H9 (cell line): ENCODE data around the gene CERS2. TPM values are rescaled to one million over a fixed set of nuclear protein-coding genes. Genes with fewer than 3 reads are reported as not detected.

Experiments used
- DNase-seq: peaks from one replicate; pipeline ENCODE4 v3.0.0-alpha.2; 2017
- H2AFZ ChIP-seq: one replicate; pipeline ENCODE4 v1.6.1; 2013; ENCODE audit warnings: mild to moderate bottlenecking, low read length, control low read depth, moderate library complexity
- H2AK5ac ChIP-seq: 2 replicates; pipeline ENCODE4 v1.6.1; 2013; ENCODE audit warnings: low read length, control low read depth, mixed read lengths; ENCODE audit not compliant: insufficient read length
- H2BK120ac ChIP-seq: one replicate; pipeline ENCODE4 v1.6.1; 2013; ENCODE audit warnings: low read depth, mild to moderate bottlenecking, low read length, control low read depth, inconsistent platforms; ENCODE audit not compliant: poor library complexity, severe bottlenecking
- H2BK12ac ChIP-seq: 2 replicates; pipeline ENCODE4 v1.6.1; 2013; ENCODE audit warnings: low read length, control low read depth, mixed read lengths, low read depth; ENCODE audit not compliant: insufficient read length
- H2BK15ac ChIP-seq: 2 replicates; pipeline ENCODE4 v1.6.1; 2013; ENCODE audit warnings: low read depth, low read length, control low read depth
- H2BK20ac ChIP-seq: one replicate; pipeline ENCODE4 v1.6.1; 2013; ENCODE audit warnings: low read depth, mild to moderate bottlenecking, low read length, control low read depth, inconsistent platforms; ENCODE audit not compliant: poor library complexity, severe bottlenecking
- H2BK5ac ChIP-seq: 2 replicates; pipeline ENCODE4 v1.6.1; 2013; ENCODE audit warnings: low read length, control low read depth, mixed read lengths; ENCODE audit not compliant: insufficient read length
- H3K14ac ChIP-seq: 2 replicates; pipeline ENCODE4 v1.6.1; 2013; ENCODE audit warnings: low read length, control low read depth; ENCODE audit not compliant: insufficient read depth
- H3K18ac ChIP-seq: 2 replicates; pipeline ENCODE4 v1.6.1; 2013; ENCODE audit warnings: low read depth, mild to moderate bottlenecking, mixed read lengths, low read length, control low read depth; ENCODE audit not compliant: insufficient read length
- H3K23ac ChIP-seq: 2 replicates; pipeline ENCODE4 v1.6.1; 2013; ENCODE audit warnings: low read length, control low read depth, mixed read lengths, low read depth; ENCODE audit not compliant: insufficient read length
- H3K23me2 ChIP-seq: 2 replicates; pipeline ENCODE4 v1.6.1; 2013; ENCODE audit warnings: low read depth, mild to moderate bottlenecking, mixed read lengths, low read length, control low read depth; ENCODE audit not compliant: insufficient read length, poor library complexity, severe bottlenecking
- H3K27ac ChIP-seq: 2 replicates; pipeline ENCODE4 v1.5.1; 2013; ENCODE audit warnings: low read length, control low read depth, mixed read lengths, low read depth; ENCODE audit not compliant: insufficient read length
- H3K27me3 ChIP-seq: 2 replicates; pipeline ENCODE4 v1.6.1; 2013; ENCODE audit warnings: low read length, control low read depth, inconsistent platforms; ENCODE audit not compliant: insufficient read depth
- H3K4ac ChIP-seq: 2 replicates; pipeline ENCODE4 v1.6.1; 2013; ENCODE audit warnings: low read depth, mild to moderate bottlenecking, control low read depth, inconsistent platforms, low read length, moderate library complexity
- H3K4me1 ChIP-seq: 2 replicates; pipeline ENCODE4 v1.6.1; 2013; ENCODE audit warnings: low read length, control low read depth, inconsistent platforms; ENCODE audit not compliant: insufficient read depth
- H3K4me2 ChIP-seq: 2 replicates; pipeline ENCODE4 v1.6.1; 2013; ENCODE audit warnings: low read length, control low read depth, mixed read lengths; ENCODE audit not compliant: insufficient read length, insufficient read depth
- H3K56ac ChIP-seq: 2 replicates; pipeline ENCODE4 v1.6.1; 2013; ENCODE audit warnings: low read depth, mild to moderate bottlenecking, mixed read lengths, low read length, control low read depth; ENCODE audit not compliant: insufficient read length
- H3K79me1 ChIP-seq: 2 replicates; pipeline ENCODE4 v1.6.1; 2013; ENCODE audit warnings: low read depth, mild to moderate bottlenecking, moderate library complexity, low read length, control low read depth, inconsistent platforms; ENCODE audit not compliant: insufficient read depth, poor library complexity, severe bottlenecking
- H3K79me2 ChIP-seq: 2 replicates; pipeline ENCODE4 v1.6.1; 2013; ENCODE audit warnings: low read length, control low read depth, inconsistent platforms; ENCODE audit not compliant: insufficient read depth
- H3K9ac ChIP-seq: 2 replicates; pipeline ENCODE4 v1.6.1; 2013; ENCODE audit warnings: low read length, control low read depth, mixed read lengths; ENCODE audit not compliant: insufficient read length; ENCODE audit errors: extremely low read depth
- H3K9me3 ChIP-seq: one replicate; pipeline ENCODE4 v1.6.1; 2013; ENCODE audit warnings: low read depth, low read length, inconsistent platforms; ENCODE audit not compliant: control insufficient read depth
- H3T11ph ChIP-seq: one replicate; pipeline ENCODE4 v1.6.1; 2013; ENCODE audit warnings: mild to moderate bottlenecking, low read length, control low read depth, inconsistent platforms
- H4K20me1 ChIP-seq: one replicate; pipeline ENCODE4 v1.6.1; 2013; ENCODE audit not compliant: control insufficient read depth, insufficient read length, insufficient read depth
- H4K5ac ChIP-seq: 2 replicates; pipeline ENCODE4 v1.6.1; 2013; ENCODE audit warnings: low read depth, mild to moderate bottlenecking, mixed read lengths, low read length, control low read depth; ENCODE audit not compliant: insufficient read length
- H4K8ac ChIP-seq: replicated peaks from 2 replicates; pipeline ENCODE4 v1.6.1; 2013; ENCODE audit warnings: low read length, control low read depth, mixed read lengths, low read depth; ENCODE audit not compliant: insufficient read length
- H4K91ac ChIP-seq: 2 replicates; pipeline ENCODE4 v1.6.1; 2013; ENCODE audit warnings: low read depth, mild to moderate bottlenecking, moderate library complexity, mixed read lengths, low read length, control low read depth; ENCODE audit not compliant: insufficient read length
- H3K27ac Mint-ChIP-seq, 3 experiments: 2 replicates in 2 of 3; 3 replicates in 1 of 3; pipeline ENCODE4 v1.8.0; 2020 to 2021; ENCODE audit warnings: mixed read lengths in 3 of 3, mild to moderate bottlenecking in 1 of 3, moderate library complexity in 1 of 3
- H3K27me3 Mint-ChIP-seq: 2 replicates; pipeline ENCODE4 v1.8.0; 2021; ENCODE audit warnings: low read depth, mild to moderate bottlenecking, moderate library complexity, mixed read lengths
- H3K36me3 Mint-ChIP-seq, 3 experiments: 2 replicates in 2 of 3; 3 replicates in 1 of 3; pipeline ENCODE4 v1.8.0; 2020 to 2021; ENCODE audit warnings: low read depth in 3 of 3, mixed read lengths in 3 of 3; ENCODE audit not compliant: insufficient read depth in 1 of 3
- H3K4me1 Mint-ChIP-seq, 2 experiments: 2 replicates each; pipeline ENCODE4 v1.8.0; 2020; ENCODE audit warnings: mixed read lengths in 2 of 2
- H3K4me3 Mint-ChIP-seq, 2 experiments: 2 replicates in 1 of 2; 3 replicates in 1 of 2; pipeline ENCODE4 v1.8.0; 2020 to 2021; ENCODE audit warnings: mild to moderate bottlenecking in 2 of 2, mixed read lengths in 2 of 2, moderate library complexity in 1 of 2
- H3K9me3 Mint-ChIP-seq, 2 experiments: 2 replicates in 1 of 2; 3 replicates in 1 of 2; pipeline ENCODE4 v1.8.0; 2020; ENCODE audit warnings: mild to moderate bottlenecking in 2 of 2, mixed read lengths in 2 of 2, moderate library complexity in 1 of 2
- CTCF ChIP-seq: fragments of 200-600 bp; sonication (generic); conservative IDR thresholded peaks from 3 replicates; pipeline ENCODE4 v1.8.0; 2021; ENCODE audit warnings: antibody characterized with exemption, mild to moderate bottlenecking
- WGBS: extraction: QIAGEN DNeasy Blood & Tissue Kit; methylation state at CpG from one replicate; pipeline ENCODE4 v1.1.7; 2013; ENCODE audit warnings: missing lambda C conversion rate, low lambda C conversion rate, mixed read lengths; ENCODE audit not compliant: insufficient read length; ENCODE audit errors: extremely low coverage; 5-methylcytosine and 5-hydroxymethylcytosine counted together
- total RNA-seq: library from RNA; stranded (reverse); gene quantifications from 2 replicates; pipeline ENCODE4 v1.2.1, GENCODE V29; 2021

Gene CERS2
- total RNA-seq, 1 experiment from 2014 or later, result 201 TPM

GRCh38 chr1:151005729-151006319 is 31.2 kb upstream of the CERS2 start:
- Histone ChIP-seq H4K91ac (no peak overlapping the region), H3K4me2 (peak overlapping the region; percentile 58), H2BK5ac (no peak overlapping the region), H3K23me2 (peaks cover 13% of the 10 kb centered on the region), H3K9me3 (no peaks in the 10 kb centered on the region), H2AFZ (no peak overlapping the region), H3K4ac (no peak overlapping the region), H4K20me1 (no peaks in the 10 kb centered on the region), H3T11ph (no peak overlapping the region), H3K27ac (no peak overlapping the region), H3K9ac (no peak overlapping the region), H3K27me3 (no peaks in the 10 kb centered on the region), H2BK12ac (no peak overlapping the region), H2BK120ac (no peak overlapping the region), H2BK15ac (no peak overlapping the region), H2BK20ac (no peak overlapping the region), H4K5ac (no peak overlapping the region), H3K4me1 (peaks cover 5% of the 10 kb centered on the region; the same call in 1 of the 2 replicates), H3K56ac (no peak overlapping the region), H3K14ac (no peak overlapping the region), H3K18ac (no peak overlapping the region), H3K23ac (no peak overlapping the region), H3K79me2 (no peaks in the 10 kb centered on the region; the same call in 1 of the 2 replicates), H3K79me1 (no peaks in the 10 kb centered on the region), H4K8ac (no peak overlapping the region), H2AK5ac (no peak overlapping the region)
- no peak for TF ChIP-seq CTCF
- no peak for DNase-seq
- H3K4me3 Mint-ChIP-seq, result peak overlapping the region; percentile 67 to 99
- no peaks in the 10 kb centered on the region; a peak in 2 of 5 replicates for H3K9me3 Mint-ChIP-seq
- peak overlapping the region in 2 of 3 experiments; percentile 97 to 98; a peak in 5 of 7 replicates for H3K27ac Mint-ChIP-seq
- H3K36me3 Mint-ChIP-seq, result peaks cover 0 to 4% (median 0%) of the 10 kb centered on the region in 3 experiments; a peak in 1 of 7 replicates
- WGBS, result no CpG with 5 or more reads among the region's 4 CpGs
- no peaks in the 10 kb centered on the region; the same call in 1 of the 2 replicates for H3K27me3 Mint-ChIP-seq
- H3K4me1 Mint-ChIP-seq, result peaks cover 35 to 44% of the 10 kb centered on the region in 2 experiments
